ENCODE results near the gene C1QTNF5.

C1QTNF5 gene

DNA sequence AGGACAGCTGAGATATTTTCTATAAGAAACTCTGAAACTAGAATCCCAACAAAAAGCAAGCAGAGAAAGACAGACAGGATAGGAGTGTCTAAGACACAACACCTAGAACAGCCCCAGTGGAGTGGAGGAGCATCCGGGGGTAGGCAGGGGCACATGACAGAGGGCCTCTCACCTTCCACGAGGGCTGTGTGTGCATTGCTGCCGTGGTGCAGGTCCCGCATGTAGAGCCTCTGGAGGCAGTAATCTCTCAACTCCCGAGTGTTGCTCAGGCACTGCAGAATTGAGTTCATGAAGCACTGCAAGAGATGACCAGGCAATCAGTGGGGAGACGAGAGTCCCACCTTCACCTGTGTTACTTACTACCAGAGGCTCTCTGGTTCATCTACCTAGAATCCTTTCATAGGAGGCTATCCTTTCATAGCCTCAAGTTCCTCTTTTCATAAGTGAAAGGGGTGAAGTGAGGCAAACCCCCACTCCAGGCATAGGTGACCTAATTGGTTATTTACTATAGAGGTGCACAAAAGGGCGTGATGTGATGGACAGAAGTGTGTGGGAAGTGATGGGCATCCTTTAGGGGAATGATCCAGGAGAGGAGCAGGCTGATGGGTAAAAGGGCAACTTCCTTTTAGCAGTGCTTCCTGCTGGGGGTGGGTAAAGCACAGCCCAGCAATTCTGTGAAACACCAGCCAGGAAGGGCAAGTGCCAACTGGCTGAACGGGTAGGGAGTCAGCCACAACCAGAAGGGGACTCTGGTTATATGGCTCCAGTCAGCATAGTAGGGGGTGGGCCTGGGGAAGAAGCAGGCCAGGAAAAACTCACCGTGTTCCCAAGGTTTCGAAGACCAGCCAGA is 18.9 kb upstream of the C1QTNF5 start:
- no peak for DNase-seq (ENCODE audit: low spot score)

DNA sequence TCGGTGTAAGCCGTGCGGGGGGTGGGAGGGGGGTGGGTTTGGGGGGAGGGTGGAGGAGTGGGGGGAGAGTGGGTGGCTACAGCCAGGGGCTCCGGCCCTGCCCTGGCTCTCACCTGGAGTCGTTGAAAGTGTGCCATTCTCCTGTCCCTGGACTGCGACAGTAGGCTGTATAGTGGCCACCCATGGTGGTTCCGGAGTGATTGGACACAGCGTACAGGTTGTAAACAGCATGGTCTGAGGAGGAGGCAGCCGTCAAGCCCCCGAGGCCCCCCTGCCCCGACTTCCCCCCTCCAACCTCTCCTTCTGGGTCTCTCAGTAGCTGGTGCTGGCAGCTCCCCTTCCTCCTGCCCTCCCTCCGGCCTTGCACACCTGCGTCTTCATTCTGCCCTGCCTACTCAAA is 16.4 kb upstream of the C1QTNF5 start:
- DNase-seq (ENCODE audit: low spot score): no peak

DNA sequence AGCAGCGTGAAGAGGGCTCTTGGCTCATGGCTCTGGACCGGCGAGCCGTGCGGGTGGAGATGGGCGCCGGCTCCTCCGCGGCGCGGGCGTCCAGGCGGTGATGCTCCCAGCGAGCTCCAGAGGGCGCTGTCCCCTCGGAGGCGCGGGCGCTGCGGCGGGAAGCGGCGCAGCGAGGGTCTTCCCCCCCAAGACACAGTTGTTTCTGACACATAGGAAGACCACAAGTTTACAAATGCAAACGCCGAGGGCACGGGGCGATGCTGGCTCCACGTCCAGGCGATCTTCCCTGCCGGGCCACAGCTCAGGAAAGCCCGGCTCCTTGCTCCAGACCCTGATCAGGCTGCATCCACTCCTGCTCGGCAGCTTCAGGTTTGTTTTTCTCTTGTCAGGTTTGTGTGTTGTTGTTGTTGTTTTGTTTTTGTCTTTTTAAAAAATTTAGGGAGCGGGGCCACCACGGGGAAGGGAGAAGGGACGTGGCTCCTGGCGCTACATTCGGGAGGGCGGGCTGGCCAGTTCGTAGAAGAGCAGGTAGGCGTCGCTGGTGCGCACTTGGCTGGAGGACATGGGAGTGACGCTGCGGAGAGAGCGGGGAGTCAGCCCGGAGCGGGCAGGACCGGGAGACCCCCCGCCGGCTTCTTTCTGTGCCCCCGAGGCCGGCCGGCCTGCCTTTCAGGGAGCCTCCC is 15.8 kb upstream of the C1QTNF5 start:
- peak; percentile 65 for DNase-seq (ENCODE audit: low spot score)

DNA sequence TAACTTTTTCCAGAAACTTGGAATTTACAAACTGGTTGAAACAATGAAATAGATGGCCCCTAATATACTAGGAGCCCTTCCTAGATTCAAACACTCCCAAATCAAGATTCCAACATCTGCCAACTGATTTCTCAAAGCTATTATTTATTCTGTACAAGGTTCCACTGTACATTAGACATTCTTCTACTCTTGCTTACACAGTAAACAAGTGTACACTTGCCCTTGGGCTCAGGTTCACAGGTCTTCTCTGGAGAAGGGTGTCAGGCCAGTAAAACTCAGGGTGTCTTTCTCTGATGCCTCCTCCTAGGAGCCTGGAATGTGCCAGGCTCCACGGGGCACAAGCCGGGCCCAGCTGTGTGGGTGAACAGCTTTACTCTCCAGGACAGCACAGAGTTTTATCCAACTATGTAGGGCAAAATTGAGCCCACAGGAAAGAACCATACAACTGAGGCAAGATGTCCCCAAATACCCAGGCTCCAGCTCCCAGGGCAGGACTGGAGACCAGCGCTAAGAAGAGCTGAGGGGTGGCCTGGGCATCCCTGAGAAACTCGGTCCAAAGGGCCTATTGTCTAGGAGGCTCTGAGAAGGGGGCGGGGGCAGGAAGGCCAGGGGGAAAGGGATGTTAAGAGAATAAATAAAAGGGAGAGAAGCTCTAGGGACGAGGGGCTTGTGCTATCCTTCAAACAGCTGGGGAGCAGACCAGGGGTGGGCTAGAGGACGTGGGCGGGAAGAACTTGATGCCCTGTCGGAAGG is 14.6 kb upstream of the C1QTNF5 start:
- DNase-seq (ENCODE audit: low spot score): no peak

DNA sequence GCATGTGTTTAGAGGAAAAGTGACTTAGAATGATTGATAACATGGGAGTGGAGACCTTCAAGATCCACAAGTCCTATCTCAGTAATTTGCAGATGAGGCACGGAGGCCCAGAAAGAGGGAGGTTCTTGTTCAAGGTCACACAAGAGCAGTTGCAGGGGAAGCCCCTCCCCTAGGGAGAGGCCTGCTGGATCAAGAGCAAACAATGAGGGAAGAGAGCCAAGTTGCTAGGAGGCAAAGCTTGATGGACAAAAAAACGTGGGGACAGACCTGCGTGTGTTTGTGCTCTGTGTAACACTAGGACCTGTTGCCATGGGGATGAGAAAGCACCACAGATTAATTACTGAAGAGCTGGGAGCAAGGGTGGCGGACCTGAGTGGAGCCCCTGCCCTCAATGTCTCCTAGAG is 12.2 kb upstream of the C1QTNF5 start:
- no peak for DNase-seq (ENCODE audit: low spot score)

DNA sequence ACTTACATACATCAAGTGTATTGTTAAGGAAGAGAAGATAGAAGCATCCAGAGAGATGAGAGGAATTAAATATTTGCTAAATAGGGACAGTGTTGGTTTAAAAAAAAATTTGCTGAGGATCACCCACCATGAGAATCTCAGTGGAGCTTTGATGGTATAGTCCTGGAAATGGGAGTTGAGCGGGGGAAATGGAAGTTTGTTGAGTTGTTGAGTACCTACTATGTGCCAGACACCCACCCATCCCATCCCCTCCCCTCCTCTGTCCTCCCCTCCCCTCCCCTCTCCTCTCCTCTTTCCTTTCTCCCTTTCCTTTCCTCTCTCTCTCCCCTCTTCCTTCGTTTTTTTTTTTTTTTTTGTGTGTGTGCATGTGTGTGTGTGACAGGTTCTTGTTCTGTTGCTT is 10.5 kb upstream of the C1QTNF5 start:
- no peak for DNase-seq (ENCODE audit: low spot score)

DNA sequence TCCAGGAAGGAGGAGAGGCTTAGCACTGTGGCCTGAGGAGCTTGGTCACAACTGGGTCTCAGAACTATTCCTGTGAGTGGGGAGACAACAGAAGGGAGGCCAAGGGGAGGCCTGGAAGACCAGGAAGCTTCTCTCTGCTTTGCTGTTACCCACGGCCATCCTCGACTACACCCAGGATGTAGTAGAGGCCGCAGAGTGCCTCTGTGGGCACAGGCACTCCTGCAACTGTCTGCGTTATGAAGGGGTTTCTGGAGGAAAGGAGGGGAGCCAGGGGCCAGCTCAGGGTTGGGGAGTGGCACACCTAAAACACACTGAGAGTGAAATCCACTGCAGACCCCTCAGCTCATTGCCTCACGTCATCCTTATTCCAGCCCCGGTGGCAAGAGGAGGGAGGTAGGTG is 9.6 kb upstream of the C1QTNF5 start:
- DNase-seq (ENCODE audit: low spot score): no peak

DNA sequence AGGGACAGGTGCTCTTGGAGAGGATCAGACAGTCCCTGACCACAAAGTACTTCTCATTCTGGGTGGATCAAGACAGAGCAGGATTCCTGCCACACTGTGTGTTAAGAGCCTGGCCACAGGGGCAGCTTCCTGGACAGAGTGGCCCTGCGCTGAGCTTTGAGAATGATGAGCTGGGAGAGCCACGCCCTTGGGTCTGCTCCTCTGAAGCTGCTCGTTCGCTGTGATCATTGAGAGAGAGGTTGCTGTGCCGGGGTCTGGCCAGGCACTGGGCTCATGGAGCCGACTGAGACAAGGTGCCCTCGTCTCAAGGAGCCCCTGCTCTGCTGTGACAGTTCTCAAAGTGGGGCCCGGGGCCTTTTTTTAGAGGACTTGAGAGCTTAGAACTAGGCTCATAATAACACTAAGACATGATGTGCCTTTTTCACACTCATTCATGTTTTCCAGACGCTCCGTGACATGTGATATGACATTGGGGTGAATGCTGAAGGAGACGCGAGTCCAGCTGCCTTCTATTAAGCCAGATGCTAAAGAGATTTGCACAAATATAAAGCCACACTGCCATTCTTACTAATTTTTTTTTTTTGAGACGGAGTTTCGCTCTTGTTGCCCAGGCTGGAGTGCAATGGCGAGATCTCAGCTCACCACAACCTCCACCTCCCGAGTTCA is 7.4 kb upstream of the C1QTNF5 start:
- DNase-seq (ENCODE audit: low spot score): no peak

DNA sequence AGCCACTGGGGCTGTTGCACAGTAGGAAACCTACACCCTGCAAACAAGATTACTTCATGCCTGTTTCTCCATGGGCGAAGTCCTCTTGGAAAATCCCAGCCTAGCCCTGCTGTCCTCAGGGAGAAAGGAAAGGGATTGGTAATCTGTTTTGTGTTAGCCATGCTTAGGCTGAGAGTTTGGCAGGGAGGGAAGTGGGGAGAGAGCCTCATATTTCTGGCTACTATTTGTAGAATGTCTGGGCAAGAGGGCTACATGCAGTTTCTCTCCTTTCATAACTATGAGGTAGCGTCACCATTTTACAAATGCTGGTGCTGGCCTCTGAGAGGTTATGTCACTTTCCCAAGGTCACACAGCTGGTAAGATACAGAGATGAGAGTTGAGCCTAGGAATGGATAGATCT is 6.6 kb upstream of the C1QTNF5 start:
- DNase-seq (ENCODE audit: low spot score): no peak

DNA sequence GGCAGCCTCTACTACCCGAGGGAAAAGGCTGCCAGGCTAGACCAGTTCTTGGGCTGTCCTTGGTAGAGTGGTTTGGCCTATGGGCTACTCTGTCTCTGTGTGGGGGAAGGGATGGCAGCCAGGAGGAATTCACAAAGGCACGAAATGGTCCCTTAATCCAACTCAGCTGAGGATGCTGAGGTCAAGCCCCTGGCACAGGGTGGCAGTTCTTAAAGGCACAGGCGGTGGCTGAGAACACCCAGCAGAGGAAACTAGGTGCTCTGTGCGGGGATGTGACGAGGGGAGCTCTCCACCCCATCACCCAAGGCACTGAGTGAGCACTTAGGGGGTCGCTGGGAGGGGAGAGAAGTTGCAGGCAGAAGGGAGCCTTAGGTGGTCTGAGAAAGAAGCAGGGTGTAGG is 5.9 kb upstream of the C1QTNF5 start, which contains the start of gene MFRP:
MFRP (minus strand) TSS at position 101 of the 400 bp plus-strand sequence. CDS start 192 bp downstream, outside the sequence.
- DNase-seq (ENCODE audit: low spot score): no peak

DNA sequence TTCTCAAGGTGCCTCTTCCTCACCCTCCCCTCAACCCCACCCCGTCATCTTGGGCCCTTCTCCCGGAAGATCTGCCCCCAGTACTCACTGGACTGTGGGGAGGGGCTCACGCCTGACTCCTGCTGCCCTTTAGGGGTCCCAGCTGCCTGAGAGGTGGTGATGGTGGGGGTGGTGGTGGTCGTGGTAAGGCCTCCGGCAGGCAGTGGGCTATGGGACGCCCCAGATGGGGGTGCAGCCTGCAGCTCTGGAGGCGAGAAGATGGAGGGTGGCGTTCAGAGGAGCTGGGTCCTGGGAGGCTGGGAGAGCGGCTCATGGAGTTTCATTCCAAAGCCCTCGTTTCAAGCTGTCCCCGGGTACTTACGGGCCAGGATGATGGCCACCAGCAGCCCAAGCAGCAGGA is 5.0 kb upstream of the C1QTNF5 start:
- no peak for DNase-seq (ENCODE audit: low spot score)

DNA sequence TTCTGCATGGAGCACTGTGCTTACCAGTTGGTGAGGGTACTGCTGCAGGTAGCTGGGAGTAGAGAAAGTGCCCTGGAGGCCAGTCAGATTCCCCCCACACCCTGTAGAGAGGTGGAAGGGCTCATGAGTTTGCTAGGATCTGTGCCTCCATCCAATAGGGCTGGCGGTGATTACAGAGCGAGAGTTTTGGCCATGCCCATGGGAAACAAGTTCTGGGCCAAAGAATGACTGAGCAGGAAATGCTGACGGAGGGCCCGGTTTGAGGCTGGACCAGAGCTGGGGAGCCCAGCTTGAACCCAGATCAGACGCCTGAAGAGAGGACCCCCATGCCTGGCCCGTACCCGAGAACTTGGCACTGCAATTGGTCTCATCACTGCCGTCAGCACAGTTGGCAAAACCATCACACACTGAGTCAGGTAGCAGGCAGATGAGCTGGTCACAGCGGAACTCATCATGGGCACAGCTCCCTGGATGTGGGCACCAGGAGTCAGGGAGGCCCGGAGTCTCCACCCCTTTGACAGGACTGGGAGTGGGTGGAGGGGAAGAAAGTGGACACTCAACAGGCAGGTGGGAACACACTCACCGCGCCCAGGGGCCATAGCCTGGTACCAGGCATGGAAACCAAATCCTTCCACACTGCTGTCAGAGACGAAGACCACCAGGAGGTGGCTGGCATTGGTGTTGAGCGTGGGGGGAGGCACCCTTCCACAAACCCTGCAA is 3.8 kb upstream of the C1QTNF5 start:
- no peak for DNase-seq (ENCODE audit: low spot score)

DNA sequence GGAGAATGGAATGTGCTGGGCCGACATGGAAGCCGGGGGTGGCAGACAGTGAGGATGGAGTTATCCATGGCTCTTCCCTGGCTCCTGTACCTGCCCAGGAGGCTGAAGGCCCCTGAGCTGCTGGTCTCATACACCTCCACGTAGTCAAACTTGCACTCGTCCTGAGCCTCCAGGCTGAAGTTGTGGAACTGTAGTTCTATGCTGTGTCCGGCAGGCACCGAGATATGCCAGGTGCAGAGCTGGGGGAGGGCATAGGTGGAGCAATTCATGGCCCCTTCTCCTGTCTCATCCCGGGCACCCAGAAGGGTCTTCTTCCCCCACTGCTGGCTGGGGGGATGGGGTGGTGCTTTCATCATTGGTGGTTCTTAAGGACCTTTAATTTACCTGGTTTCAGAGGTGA is 3.0 kb upstream of the C1QTNF5 start:
- DNase-seq (ENCODE audit: low spot score): no peak

DNA sequence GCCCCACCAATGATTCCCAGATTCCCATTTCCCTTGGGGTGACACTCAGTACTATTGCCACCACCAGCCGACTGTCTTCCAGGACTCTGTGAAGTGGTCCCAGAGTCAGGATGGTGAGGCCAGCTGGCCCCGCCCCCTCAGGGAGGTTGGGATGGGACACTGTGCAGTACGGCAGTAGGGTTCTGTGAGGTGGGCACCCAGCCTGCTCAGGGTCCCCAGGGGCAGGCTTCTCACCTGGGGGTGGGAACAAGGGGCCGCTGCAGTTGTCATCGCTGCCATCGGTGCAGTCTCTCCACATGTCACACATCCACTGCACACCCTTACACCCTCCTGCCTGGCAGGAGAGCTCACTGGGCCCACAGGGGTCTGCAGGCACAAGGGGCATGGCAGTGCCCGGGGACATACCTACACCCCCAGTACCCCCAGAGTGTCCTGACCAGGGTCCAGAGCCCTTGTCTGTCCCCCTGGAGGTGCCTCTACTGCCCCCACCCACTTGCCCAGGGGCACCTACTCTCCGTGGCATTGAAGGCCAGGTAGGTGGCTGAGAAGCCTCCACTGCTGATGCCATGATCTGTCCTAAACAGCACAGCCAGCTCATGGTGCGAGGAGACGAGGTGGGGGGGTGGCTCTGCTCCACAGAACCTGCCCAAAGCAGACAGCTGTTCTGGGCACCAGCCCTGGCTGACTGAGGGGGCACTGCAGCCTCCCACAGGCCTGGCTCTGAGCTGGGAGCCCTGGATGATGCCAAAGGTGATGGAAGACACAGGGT is 1.9 kb upstream of the C1QTNF5 start:
- no peak for DNase-seq (ENCODE audit: low spot score)

DNA sequence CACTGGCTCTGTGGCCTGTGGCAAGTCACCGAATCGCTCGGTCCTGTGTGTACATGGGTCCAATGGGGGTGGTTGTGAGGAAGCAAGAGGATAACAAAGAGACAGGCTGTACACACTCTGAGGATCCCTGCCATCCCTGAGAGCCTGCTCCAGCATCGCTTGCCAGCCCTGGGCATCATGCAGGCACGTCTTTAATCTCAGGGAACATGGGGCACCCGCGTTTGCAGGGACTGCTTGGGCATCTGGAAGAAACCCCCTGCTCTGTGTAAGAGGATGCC is 1.3 kb upstream of the C1QTNF5 start:
- no peak for DNase-seq (ENCODE audit: low spot score)

DNA sequence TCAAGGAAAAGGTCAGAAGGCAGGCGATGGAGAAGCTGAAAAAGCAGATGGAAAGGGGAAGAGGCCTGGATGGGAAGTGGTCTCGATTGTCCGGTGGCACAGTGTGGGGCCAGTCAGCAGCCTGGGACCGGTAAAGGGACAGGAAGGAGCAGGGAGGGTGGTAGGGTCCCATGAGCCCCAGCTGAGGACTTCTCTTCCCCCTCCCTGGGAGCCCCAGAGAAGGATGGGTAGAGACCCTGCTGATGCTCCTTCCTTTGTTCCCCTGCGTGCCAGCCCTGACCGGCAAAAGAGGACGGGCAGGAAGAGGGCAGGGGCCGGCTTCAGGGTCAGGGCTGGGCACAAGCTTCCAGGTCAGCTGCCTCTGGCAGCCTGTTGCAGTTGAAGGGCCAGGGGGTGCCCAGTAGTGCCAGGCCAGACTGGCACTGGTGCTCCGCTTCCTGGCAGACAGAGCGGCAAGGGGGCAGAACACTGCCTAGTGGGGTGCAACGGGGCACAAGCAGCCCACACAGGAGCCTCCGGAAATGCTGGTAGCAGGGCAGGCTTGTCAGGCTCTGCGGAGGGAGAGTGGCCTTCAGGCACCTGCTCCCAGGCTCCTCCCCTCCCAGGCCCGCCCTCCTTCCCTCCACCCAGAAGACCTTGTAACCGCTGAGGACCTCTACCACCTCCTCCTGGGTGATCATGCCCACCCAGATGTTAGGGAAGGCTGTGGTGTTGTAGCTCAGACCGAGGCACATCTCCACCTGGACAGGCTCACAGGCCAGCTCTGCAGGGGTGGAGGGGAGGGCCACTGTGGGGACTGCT is 739 bp upstream of the C1QTNF5 start:
- DNase-seq (ENCODE audit: low spot score): no peak

DNA sequence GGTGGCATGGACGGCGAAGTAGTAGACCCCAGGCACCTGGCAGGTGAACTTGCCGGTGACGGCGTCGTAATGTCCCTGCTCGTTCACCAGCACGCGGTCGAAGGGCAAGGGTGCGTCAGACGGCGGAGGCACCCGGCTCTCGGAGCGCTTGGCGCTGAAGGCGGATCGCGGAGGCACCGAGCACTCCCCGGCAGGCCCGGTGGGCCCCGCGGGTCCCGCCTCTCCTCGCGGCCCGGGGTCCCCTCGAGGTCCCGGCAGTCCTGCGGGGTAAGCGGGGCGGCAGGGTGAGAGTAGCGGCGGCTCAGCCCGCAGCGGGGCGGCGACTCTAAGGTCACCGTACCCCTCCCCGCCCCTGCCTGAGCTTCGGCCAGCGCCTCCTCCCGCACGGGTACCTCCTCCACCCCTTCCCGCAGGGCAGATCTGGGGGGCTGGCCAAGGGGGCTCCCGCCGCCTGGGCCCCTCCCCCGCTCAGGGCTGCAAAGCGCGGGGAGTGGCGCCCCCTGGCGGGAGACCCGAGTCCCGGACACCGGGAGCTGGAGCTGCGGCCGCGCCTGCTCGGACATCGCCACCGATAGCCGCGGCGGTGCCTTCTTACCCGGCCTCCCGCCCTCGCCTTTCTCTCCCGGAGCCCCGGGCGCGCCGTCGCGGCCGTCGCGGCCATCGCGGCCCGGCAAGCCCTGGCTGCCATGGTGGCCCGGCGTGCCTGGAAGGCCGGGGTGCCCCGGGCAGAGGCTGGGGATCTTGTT is 921 bp downstream of the C1QTNF5 start:
- peak; percentile 13 for DNase-seq (ENCODE audit: low spot score)

DNA sequence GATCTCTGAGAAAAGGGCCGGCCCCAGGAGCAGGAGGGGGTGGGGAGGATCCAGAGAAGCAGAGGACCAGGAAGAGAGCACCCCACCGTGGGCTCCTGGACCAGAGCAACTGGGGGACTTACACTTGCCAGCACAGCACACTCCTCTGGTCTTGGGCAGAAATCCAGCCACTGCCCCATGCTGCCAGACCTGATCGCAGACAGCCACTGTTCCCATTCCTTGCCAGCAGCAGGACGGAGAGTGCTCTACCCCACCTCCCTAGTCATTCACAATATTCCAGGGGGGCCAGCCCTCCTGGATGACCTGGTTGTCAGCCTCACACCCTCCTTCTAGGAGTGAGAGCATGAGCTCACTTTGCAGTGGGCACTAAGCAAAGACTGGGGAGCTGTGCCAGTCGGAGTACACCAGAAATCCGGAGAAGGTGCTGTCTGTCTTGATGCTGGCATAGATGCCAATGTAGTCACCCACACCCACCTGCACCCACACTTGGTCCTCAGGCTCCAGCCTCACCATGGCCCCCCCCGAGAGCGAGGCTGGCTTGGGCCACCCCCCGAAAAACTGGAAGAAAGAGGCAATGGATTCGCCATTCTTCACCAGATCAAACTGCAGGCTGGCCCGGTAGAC is 1.6 kb downstream of the C1QTNF5 start:
- DNase-seq (ENCODE audit: low spot score): no peak

DNA sequence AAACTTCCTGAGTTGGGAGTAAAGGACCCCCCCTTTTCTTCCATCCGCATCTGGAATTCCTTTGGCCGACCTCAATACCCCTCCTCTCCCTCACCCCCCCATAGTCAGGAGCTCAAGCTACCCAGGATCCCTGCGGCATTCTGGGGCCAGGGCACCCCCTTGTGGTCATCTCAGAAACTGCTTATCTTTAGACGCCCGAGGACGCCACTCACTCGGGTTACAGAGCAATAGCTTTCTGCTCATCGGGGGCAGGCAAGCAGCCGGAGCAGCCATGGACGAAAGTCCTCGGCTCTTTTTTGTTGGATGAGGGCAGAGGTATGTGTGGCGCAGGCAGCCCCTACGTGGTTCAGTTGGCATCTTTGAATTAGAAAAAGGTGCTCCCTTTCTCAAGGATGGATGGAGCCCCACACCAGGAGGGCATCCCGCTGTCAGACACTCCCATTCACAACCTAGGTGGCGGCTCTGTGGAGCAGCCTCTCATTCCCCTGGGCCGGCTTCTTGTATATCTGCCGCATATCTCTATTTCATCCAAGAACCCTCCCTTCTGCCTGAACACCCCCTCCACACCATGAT is 2.3 kb downstream of the C1QTNF5 start:
- DNase-seq (ENCODE audit: low spot score): peak; percentile 74

Measured in CD4-positive, alpha-beta T cell treated with Interleukin-2 at 100 ng/mL for 4 hours (primary cell).